Medulla oblongata (tissue), 1 donor: Measurements from ENCODE around the gene SUN2.

Source experiments
- DNase-seq: peaks from one replicate; pipeline ENCODE4 v3.0.0-alpha.2; 2015; ENCODE audit errors: extremely low spot score

SUN2 gene

GRCh38 chr22:38716271-38716670 lies 39.5 kb downstream of the SUN2 start:
- no peak for DNase-seq

- no peak for DNase-seq
Measured at GRCh38 chr22:38715852-38716251, 39.9 kb downstream of the SUN2 start.

- DNase-seq = no peak
Measured at GRCh38 chr22:38715176-38715764, 40.5 kb downstream of the SUN2 start.

- no peak for DNase-seq
Measured at GRCh38 chr22:38713921-38714320, 41.9 kb downstream of the SUN2 start.

GRCh38 chr22:38712486-38713207 lies 43.2 kb downstream of the SUN2 start:
- no peak for DNase-seq

- DNase-seq = no peak
Measured at GRCh38 chr22:38710866-38711265, 44.9 kb downstream of the SUN2 start.

GRCh38 chr22:38710351-38710750 lies 45.4 kb downstream of the SUN2 start:
- DNase-seq = no peak

GRCh38 chr22:38709306-38709705 lies 46.5 kb downstream of the SUN2 start:
- DNase-seq = no peak

GRCh38 chr22:38707984-38708383 lies 47.8 kb downstream of the SUN2 start:
- DNase-seq = no peak

- DNase-seq = no peak
Measured at GRCh38 chr22:38707346-38707745, 48.5 kb downstream of the SUN2 start.

- no peak for DNase-seq
Measured at GRCh38 chr22:38706901-38707195, 49.0 kb downstream of the SUN2 start.

GRCh38 chr22:38706101-38706900 lies 49.5 kb downstream of the SUN2 start:
- peak; percentile 42 for DNase-seq

GRCh38 chr22:38705235-38706100 lies 50.3 kb downstream of the SUN2 start, which contains the start of gene GTPBP1:
Gene GTPBP1, plus strand, starts transcription at chr22:38705944. Its CDS starts 12 bp downstream, at chr22:38705956.
- peak; percentile 100 for DNase-seq

- DNase-seq = no peak
Measured at GRCh38 chr22:38704654-38705234, 51.1 kb downstream of the SUN2 start.

- DNase-seq = peak; percentile 96
Measured at GRCh38 chr22:38700789-38701628, 54.8 kb downstream of the SUN2 start, which contains the start of gene JOSD1. Gene JOSD1, minus strand, starts transcription at chr22:38700943. Its CDS starts 956 bp downstream, at chr22:38699987.

- DNase-seq = peak; percentile 42
Measured at GRCh38 chr22:38700270-38700788, 55.5 kb downstream of the SUN2 start.

GRCh38 chr22:38699784-38700183 lies 56.0 kb downstream of the SUN2 start:
- peak; percentile 44 for DNase-seq

- DNase-seq = no peak
Measured at GRCh38 chr22:38699143-38699542, 56.7 kb downstream of the SUN2 start.

- no peak for DNase-seq
Measured at GRCh38 chr22:38698407-38699094, 57.2 kb downstream of the SUN2 start.
